PFSK-1 (cell line): Measurements from ENCODE around the gene TNS3.

Experiments
- FOXP2 ChIP-seq: optimal IDR thresholded peaks from 2 replicates; pipeline ENCODE3; 2011; ENCODE audit warnings: borderline replicate concordance, control low read depth, inconsistent platforms; ENCODE audit not compliant: insufficient read depth; ENCODE audit errors: extremely low read length, extremely low read depth
- POLR2AphosphoS5 ChIP-seq: IDR thresholded peaks from 2 replicates; pipeline ENCODE4 v1.6.1; 2012; ENCODE audit warnings: low read depth, mild to moderate bottlenecking, control low read depth, low read length, moderate library complexity
- SIN3A ChIP-seq: IDR thresholded peaks from 2 replicates; pipeline ENCODE4 v1.6.1; 2012; ENCODE audit warnings: mild to moderate bottlenecking, low read length, moderate library complexity, borderline replicate concordance; ENCODE audit not compliant: insufficient read depth
- TAF1 ChIP-seq: IDR thresholded peaks from 2 replicates; pipeline ENCODE4 v1.6.1; 2012; ENCODE audit warnings: low read length, control low read depth, borderline replicate concordance; ENCODE audit not compliant: insufficient read depth
- TF ChIP-seq, protein P1 (sequence below), 2 experiments: IDR thresholded peaks; 2 replicates each; pipeline versions ENCODE4 v1.6.1 to v1.8.0; 2011 to 2012; ENCODE audit warnings: low read depth in 2 of 2, low read length in 2 of 2, control low read depth in 1 of 2, inconsistent platforms in 1 of 2, mild to moderate bottlenecking in 1 of 2, moderate library complexity in 1 of 2; ENCODE audit not compliant: insufficient read depth in 1 of 2

TNS3 gene

DNA sequence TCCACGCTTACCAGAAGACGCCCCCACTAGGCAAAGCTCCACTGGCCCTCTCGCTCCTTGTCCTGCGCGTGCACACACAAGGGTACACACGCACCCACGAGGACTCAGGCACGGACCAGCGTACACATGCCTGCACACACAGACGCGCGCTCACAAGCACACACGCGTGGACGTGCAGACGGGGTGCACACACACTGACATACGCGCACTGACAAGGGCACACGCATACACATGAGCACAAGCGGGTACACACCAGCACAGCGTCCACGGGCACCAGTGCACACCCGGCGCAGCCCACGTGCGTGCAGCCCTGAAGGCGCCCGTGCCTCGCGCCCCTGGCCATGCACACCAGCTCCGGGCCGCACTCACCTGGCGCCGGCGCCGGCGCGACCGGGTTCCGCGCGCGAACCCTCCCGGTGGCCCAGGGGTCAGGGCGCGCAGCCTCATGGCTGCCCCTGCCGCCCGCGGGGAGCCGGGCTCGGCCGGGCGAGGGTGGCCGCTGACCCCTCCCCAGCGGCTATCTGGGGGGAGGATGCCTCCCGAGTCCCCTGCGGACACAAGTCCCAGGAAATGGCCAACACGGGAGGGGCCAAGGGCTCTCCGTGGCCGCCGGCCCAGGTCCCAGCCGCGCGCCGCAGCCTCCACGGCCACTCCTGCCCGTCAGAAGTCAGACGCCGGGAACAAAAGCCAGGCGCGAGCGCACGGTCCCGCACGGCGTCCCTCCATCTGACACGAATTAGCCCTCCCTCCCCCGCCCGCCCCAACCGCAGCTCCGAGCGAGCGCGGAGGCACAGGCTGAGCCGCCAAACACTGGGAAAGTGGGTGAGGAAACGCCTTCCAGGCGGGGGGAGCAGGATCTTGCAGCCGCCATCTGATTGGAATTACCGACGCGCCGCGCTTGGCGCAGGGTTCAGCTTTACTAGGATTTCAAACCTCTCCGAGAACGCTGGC is 45.0 kb downstream of the TNS3 start:
- TF ChIP-seq, protein P1, sequence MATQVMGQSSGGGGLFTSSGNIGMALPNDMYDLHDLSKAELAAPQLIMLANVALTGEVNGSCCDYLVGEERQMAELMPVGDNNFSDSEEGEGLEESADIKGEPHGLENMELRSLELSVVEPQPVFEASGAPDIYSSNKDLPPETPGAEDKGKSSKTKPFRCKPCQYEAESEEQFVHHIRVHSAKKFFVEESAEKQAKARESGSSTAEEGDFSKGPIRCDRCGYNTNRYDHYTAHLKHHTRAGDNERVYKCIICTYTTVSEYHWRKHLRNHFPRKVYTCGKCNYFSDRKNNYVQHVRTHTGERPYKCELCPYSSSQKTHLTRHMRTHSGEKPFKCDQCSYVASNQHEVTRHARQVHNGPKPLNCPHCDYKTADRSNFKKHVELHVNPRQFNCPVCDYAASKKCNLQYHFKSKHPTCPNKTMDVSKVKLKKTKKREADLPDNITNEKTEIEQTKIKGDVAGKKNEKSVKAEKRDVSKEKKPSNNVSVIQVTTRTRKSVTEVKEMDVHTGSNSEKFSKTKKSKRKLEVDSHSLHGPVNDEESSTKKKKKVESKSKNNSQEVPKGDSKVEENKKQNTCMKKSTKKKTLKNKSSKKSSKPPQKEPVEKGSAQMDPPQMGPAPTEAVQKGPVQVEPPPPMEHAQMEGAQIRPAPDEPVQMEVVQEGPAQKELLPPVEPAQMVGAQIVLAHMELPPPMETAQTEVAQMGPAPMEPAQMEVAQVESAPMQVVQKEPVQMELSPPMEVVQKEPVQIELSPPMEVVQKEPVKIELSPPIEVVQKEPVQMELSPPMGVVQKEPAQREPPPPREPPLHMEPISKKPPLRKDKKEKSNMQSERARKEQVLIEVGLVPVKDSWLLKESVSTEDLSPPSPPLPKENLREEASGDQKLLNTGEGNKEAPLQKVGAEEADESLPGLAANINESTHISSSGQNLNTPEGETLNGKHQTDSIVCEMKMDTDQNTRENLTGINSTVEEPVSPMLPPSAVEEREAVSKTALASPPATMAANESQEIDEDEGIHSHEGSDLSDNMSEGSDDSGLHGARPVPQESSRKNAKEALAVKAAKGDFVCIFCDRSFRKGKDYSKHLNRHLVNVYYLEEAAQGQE (IDR thresholded peaks at IDR 0.05; ENCODE audit: insufficient read depth in 1 of 2, low read depth in 2 of 2, low read length in 2 of 2) = no peak

DNA sequence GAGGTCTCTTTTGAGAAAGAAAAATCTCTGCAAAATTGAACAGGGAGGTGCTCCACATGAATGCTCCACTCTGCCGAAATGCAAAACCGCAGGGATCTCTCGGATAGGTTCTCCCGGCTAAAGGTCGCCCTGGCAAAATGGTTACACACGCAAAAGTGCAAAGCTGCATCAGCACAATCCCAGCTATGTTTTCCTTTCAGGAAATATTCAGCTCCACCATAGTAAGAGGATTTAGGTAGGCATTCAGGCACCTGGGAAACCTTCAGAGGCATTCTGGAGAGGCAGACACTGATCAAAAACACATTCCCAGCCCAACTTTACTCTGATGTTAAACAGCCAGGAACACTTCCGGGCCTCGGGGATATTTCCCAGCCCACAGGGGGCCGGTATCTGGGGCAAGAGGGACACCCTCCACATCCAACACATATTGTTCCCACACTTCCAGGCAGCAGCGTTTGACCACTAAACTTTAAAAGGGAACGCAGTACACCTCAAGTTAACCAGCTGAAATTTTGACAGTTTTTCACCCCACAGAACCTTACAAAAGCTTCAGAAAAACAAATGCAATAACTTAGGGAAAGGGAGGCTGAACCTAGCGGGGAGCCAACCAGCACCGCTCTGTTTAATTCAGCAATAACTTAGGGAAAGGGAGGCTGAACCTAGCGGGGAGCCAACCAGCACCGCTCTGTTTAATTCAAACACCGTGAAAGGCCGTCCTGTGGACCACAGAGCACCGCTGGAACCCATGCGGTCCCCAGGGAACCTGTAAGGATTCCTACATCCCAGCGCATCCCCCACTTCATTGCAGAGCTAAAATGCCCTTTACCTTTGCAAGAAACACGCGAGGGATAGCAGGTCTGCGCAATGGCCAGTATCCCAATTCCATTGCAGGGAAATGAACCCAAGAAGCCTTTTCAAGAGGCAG is 45.9 kb downstream of the TNS3 start:
- TF ChIP-seq, protein P1 (IDR thresholded peaks at IDR 0.05; ENCODE audit: insufficient read depth in 1 of 2, low read depth in 2 of 2, low read length in 2 of 2) = no peak
- TF ChIP-seq FOXP2 = no peak
- no peak for TF ChIP-seq POLR2AphosphoS5
- no peak for TF ChIP-seq SIN3A
- no peak for TF ChIP-seq TAF1

- TF ChIP-seq TAF1 = no peak
- no peak for TF ChIP-seq POLR2AphosphoS5
- no peak for TF ChIP-seq SIN3A
- TF ChIP-seq, protein P1 (IDR thresholded peaks at IDR 0.05; ENCODE audit: insufficient read depth in 1 of 2, low read depth in 2 of 2, low read length in 2 of 2) = no peak
- TF ChIP-seq FOXP2 = no peak
Measured at GRCh38 chr7:47535035-47535703, 46.7 kb downstream of the TNS3 start.

GRCh38 chr7:47534322-47535034 is 47.4 kb downstream of the TNS3 start:
- TF ChIP-seq, protein P1 (IDR thresholded peaks at IDR 0.05; ENCODE audit: insufficient read depth in 1 of 2, low read depth in 2 of 2, low read length in 2 of 2) = no peak
- TF ChIP-seq SIN3A (no peak), FOXP2 (no peak), POLR2AphosphoS5 (no peak), TAF1 (no peak)
